DOHH2 (cell line): ENCODE measurements around the gene C10orf143.
"Not testable (repeated sequence)": the region's sequence is repeated elsewhere in the genome, so short reads cannot be mapped to it uniquely, and the experiment has no call there.

Experiments used
- H3F3A ChIP-seq: fragments of 200-600 bp; sonication (generic), shearing (Covaris generic); 2 replicates; pipeline ENCODE4 v1.6.0; 2016; ENCODE audit warnings: antibody characterized with exemption, mild to moderate bottlenecking; ENCODE audit not compliant: control insufficient read depth, insufficient read depth
- H3K27ac ChIP-seq: fragments of 200-600 bp; sonication (generic); 2 replicates; pipeline ENCODE4 v1.5.1; 2014; ENCODE audit warnings: low read depth, mild to moderate bottlenecking, low read length, moderate library complexity
- H3K27me3 ChIP-seq: fragments of 200-600 bp; sonication (generic); 2 replicates; pipeline ENCODE4 v1.6.1; 2014; ENCODE audit warnings: mild to moderate bottlenecking, low read length, mixed read lengths; ENCODE audit not compliant: control insufficient read depth
- H3K36me3 ChIP-seq: fragments of 200-600 bp; sonication (generic); 2 replicates; pipeline ENCODE4 v1.6.1; 2014; ENCODE audit warnings: mild to moderate bottlenecking, low read length, moderate library complexity, mixed read lengths; ENCODE audit not compliant: control insufficient read depth
- H3K4me1 ChIP-seq: fragments of 200-600 bp; sonication (generic); 2 replicates; pipeline ENCODE4 v1.6.1; 2014; ENCODE audit warnings: mild to moderate bottlenecking, low read length, mixed read lengths; ENCODE audit not compliant: control insufficient read depth
- H3K4me2 ChIP-seq: fragments of 200-600 bp; sonication (generic); 2 replicates; pipeline ENCODE4 v1.6.0; 2014; ENCODE audit warnings: mild to moderate bottlenecking, low read length, moderate library complexity
- H3K4me3 ChIP-seq: fragments of 200-600 bp; sonication (generic); 2 replicates; pipeline ENCODE4 v1.5.1; 2014; ENCODE audit warnings: mild to moderate bottlenecking, low read length, mixed read lengths
- H3K79me2 ChIP-seq: fragments of 200-600 bp; sonication (generic); 2 replicates; pipeline ENCODE4 v1.6.1; 2014; ENCODE audit warnings: mild to moderate bottlenecking, low read length, mixed read lengths; ENCODE audit not compliant: control insufficient read depth
- H3K9me2 ChIP-seq: fragments of 200-600 bp; sonication (generic); replicated peaks from 2 replicates; pipeline ENCODE4 v1.6.1; 2014; ENCODE audit warnings: mild to moderate bottlenecking, low read length, mixed read lengths; ENCODE audit not compliant: control insufficient read depth
- H3K9me3 ChIP-seq: fragments of 200-600 bp; sonication (generic); 2 replicates; pipeline ENCODE4 v1.6.1; 2014; ENCODE audit warnings: antibody characterized with exemption, low read length, mixed read lengths; ENCODE audit not compliant: control insufficient read depth, insufficient read depth
- H4K20me1 ChIP-seq: fragments of 200-600 bp; sonication (generic); 2 replicates; pipeline ENCODE4 v1.6.0; 2014; ENCODE audit warnings: low read depth, mild to moderate bottlenecking, antibody characterized with exemption, low read length, moderate library complexity; ENCODE audit not compliant: control insufficient read depth, insufficient read depth
- CTCF ChIP-seq: fragments of 200-600 bp; sonication (generic); IDR thresholded peaks from one replicate; pipeline ENCODE4 v1.5.1; 2014; ENCODE audit warnings: antibody characterized with exemption, mild to moderate bottlenecking, low read depth, low read length; ENCODE audit not compliant: poor library complexity, severe bottlenecking
- EZH2phosphoT487 ChIP-seq: fragments of 200-600 bp; sonication (generic); IDR thresholded peaks from 2 replicates; pipeline ENCODE4 v1.6.1; 2017; ENCODE audit warnings: borderline replicate concordance, mild to moderate bottlenecking, antibody characterized with exemption, low read length, moderate library complexity, mixed read lengths

The C10orf143 gene

DNA sequence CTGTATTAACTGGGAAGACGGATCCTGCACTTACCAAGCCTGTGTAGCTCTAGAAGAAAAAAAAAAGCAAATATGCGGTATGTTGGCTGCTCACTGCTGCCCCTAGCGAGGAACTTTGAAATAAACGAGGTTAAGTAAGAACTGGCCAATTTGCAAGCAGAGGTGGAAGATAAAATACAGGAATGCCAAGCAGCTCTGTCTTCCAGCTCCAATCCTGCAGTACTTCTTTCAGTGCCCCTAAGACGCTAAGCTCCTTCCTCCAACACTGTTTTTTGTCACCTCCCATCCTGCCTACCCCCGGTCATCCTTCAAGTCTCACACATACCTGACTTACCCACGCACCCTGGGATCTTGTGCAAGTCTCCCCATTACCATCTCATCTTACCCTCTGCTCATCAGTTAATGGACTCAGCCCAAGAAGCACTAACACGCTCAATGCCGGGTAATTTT is 809 bp downstream of the C10orf143 start:
- Histone ChIP-seq H3K79me2 (peaks cover 49% of the 10 kb centered on the region), H3K4me2 (peak overlapping the region; percentile 91), H3K9me2 (no peaks in the 10 kb centered on the region), H3K9me3 (no peaks in the 10 kb centered on the region), H3K27me3 (no peaks in the 10 kb centered on the region), H3K36me3 (peaks cover 19% of the 10 kb centered on the region), H4K20me1 (no peaks in the 10 kb centered on the region), H3K4me3 (peak overlapping the region; percentile 99), H3K4me1 (peaks cover 33% of the 10 kb centered on the region), H3K27ac (peak overlapping the region; percentile 74), H3F3A (no peaks in the 10 kb centered on the region)
- TF ChIP-seq CTCF (peak; percentile 85), EZH2phosphoT487 (no peak)

DNA sequence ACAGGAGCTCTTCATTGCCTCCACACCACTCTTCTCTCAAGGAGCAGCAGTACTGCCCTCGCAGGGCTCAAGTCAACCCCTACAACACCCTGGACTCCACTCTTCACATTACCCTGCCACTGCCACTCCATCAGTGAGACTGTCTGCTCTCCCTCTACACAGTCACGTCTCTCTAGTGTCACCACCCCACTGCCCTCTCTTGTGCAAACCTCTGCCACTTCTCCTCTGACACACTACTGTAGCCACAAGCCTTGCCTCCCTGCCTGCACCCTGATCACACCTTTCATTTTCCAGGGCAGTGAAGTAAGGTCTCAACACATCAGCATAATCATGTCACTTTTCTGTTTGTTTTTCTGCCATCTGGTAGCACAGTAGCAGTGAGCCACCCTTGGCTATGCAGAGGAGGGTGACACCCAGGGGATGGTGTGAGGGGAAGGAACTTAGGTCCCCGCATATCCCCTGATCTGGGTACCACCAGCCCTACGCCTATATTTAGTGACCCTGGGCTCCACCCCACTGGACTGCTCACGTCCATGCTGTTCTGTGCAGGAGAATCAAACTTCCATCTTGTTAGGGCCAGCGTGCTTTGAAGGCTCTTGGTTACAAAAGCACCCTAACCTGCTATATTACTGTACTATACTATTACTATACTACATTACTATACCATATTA is 1.6 kb downstream of the C10orf143 start:
- Histone ChIP-seq H3K27me3 (no peaks in the 10 kb centered on the region), H3K4me3 (peak overlapping the region; percentile 99), H3K4me2 (peak overlapping the region; percentile 91), H3K4me1 (peaks cover 33% of the 10 kb centered on the region), H4K20me1 (no peaks in the 10 kb centered on the region), H3K36me3 (peaks cover 24% of the 10 kb centered on the region), H3F3A (no peaks in the 10 kb centered on the region), H3K9me2 (no peaks in the 10 kb centered on the region), H3K27ac (no peak overlapping the region), H3K79me2 (peaks cover 49% of the 10 kb centered on the region), H3K9me3 (no peaks in the 10 kb centered on the region)
- TF ChIP-seq EZH2phosphoT487, result no peak

- not testable (repeated sequence) for H3K27me3 ChIP-seq, H3K27ac ChIP-seq, H4K20me1 ChIP-seq, H3F3A ChIP-seq, H3K9me2 ChIP-seq, H3K9me3 ChIP-seq
- Histone ChIP-seq H3K79me2 (peaks cover 47% of the 10 kb centered on the region), H3K4me2 (0 out of 2 replicates have a peak overlapping the region, but pooled peaks have one; percentile 0), H3K36me3 (peaks cover 29% of the 10 kb centered on the region), H3K4me3 (0 out of 2 replicates have a peak overlapping the region, but pooled peaks have one; percentile 11), H3K4me1 (peaks cover 31% of the 10 kb centered on the region)
These were observed 2.5 kb downstream of the C10orf143 start for GRCh38 chr10:130108146-130108545.

DNA sequence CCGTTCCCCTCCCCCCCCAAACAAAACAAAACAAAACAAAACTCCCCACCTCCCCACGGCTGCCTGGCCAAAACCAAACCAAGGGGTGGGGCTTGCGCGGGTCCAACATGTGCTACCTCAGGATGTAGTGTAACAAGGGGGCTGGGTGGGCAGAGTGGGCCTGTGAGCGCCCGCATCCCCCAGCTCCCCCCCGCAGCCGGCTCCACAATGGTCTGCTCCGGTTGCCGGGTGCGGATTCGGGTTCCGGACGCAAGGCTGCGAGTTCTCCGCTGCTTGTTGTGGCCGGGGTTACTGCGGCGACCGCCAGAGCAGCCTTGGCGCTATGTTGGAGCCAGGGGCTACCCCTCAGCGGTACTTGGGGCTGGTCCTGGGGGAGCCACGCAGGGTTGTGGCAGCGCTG is 4.9 kb downstream of the C10orf143 start:
- no peaks in the 10 kb centered on the region for H3K9me3 ChIP-seq
- no peaks in the 10 kb centered on the region for H3K9me2 ChIP-seq
- no peak overlapping the region for H3K4me3 ChIP-seq
- no peak overlapping the region for H3K27ac ChIP-seq
- H3K4me1 ChIP-seq, result peaks cover 19% of the 10 kb centered on the region
- peaks cover 29% of the 10 kb centered on the region for H3K36me3 ChIP-seq
- no peaks in the 10 kb centered on the region for H3K27me3 ChIP-seq
- H3F3A ChIP-seq, result no peaks in the 10 kb centered on the region
- TF ChIP-seq EZH2phosphoT487, result no peak
- peaks cover 30% of the 10 kb centered on the region for H3K79me2 ChIP-seq
- no peaks in the 10 kb centered on the region for H4K20me1 ChIP-seq
- H3K4me2 ChIP-seq, result no peak overlapping the region

DNA sequence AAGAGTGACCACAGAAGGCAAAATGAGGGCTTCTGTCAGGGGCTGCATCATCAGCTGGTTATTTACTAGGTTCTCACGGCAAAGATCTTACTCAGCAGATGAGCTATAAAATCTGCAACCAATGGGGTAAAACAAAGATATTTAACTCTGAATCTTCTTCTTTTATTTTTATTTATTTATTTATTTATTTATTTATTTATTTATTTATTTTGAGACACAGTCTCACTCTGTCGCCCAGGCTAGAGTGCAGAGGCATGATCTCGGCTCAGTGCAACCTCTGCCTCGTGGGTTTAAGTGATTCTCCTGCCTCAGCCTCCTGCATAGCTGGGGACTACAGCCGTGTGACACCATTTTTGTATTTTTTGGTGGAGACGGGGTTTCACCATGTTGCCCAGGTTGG is 11.3 kb downstream of the C10orf143 start:
- no peaks in the 10 kb centered on the region for H3K4me1 ChIP-seq
- no peaks in the 10 kb centered on the region for H3K79me2 ChIP-seq
- H4K20me1 ChIP-seq, result no peaks in the 10 kb centered on the region
- no peak overlapping the region for H3K27ac ChIP-seq
- no peaks in the 10 kb centered on the region for H3K9me2 ChIP-seq
- peaks cover 7% of the 10 kb centered on the region for H3K36me3 ChIP-seq
- no peak overlapping the region for H3K4me2 ChIP-seq
- no peaks in the 10 kb centered on the region for H3K27me3 ChIP-seq
- no peaks in the 10 kb centered on the region for H3F3A ChIP-seq
- TF ChIP-seq EZH2phosphoT487 (no peak), CTCF (no peak)
- no peak overlapping the region for H3K4me3 ChIP-seq
- no peaks in the 10 kb centered on the region for H3K9me3 ChIP-seq

DNA sequence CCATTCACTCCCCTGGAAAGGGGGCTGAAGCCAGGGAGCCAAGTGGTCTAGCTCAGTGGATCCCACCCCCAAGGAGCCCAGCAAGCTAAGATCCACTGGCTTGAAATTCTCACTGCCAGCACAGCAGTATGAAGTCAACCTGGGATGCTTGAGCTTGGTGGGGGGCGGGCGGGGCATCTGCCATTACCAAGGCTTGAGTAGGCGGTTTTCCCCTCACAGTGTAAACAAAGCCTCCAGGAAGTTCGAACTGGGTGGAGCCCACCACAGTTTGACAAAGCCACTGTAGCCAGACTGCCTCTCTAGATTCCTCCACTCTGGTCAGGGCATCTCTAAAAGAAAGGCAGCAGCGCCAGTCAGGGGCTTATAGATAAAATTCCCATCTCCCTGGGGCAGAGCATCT is 20.1 kb downstream of the C10orf143 start:
- H3K4me2 ChIP-seq, H4K20me1 ChIP-seq, H3K36me3 ChIP-seq, H3K4me1 ChIP-seq, H3K4me3 ChIP-seq, H3K27ac ChIP-seq, H3K79me2 ChIP-seq, H3K27me3 ChIP-seq, H3F3A ChIP-seq, H3K9me2 ChIP-seq, H3K9me3 ChIP-seq: not testable (repeated sequence)
